Bone marrow (tissue), 2 donors: Measurements from ENCODE around the gene FUT7.

Source experiments
- DNase-seq, 2 donors: peaks; one replicate each; lab custom pipeline; 2025; lab: John Stamatoyannopoulos, UW

FUT7 gene

GRCh38 chr9:137001857-137002645, 29.8 kb downstream of the FUT7 start:
- DNase-seq: no peak

DNA sequence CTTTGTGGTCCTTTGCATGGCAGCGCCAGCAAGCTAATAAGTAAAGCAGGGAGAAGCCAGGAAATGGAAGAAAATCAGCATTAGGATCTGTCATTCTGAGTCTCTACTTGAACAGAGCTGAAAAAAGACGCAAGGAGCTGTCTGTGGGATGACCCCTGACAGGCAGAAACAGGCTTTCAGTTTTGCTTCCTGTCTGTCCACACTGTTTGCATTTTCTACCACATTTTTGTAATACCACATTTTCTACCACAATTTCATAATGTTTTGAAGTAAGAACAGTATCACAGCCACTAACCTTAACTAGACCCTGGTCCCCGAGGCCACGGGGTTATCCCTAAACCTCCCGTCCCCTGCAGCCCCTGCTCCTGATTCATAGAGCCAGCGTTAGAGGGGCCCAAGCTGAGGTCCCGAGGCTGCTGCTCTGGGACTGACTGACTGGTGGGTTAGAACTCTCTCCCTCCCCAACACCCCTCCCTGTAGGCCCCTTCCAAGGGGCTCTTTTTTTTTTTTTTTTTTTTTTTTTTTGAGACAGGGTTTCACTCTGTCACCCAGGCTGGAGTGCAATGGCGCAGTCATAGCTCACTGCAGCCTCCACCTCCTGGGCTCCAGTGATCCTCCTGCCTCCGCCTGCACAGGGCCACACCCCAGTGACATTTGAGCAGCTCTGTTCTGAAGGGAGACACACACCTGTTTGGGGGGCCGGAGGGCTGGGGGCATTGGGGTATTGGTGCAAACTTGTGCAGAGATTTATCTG, 31.5 kb downstream of the FUT7 start:
- DNase-seq: peak in 1 of 2 donors; percentile 23

GRCh38 chr9:136997830-136998234, 34.1 kb downstream of the FUT7 start:
- DNase-seq: no peak

GRCh38 chr9:136997371-136997770, 34.5 kb downstream of the FUT7 start:
- no peak for DNase-seq

DNA sequence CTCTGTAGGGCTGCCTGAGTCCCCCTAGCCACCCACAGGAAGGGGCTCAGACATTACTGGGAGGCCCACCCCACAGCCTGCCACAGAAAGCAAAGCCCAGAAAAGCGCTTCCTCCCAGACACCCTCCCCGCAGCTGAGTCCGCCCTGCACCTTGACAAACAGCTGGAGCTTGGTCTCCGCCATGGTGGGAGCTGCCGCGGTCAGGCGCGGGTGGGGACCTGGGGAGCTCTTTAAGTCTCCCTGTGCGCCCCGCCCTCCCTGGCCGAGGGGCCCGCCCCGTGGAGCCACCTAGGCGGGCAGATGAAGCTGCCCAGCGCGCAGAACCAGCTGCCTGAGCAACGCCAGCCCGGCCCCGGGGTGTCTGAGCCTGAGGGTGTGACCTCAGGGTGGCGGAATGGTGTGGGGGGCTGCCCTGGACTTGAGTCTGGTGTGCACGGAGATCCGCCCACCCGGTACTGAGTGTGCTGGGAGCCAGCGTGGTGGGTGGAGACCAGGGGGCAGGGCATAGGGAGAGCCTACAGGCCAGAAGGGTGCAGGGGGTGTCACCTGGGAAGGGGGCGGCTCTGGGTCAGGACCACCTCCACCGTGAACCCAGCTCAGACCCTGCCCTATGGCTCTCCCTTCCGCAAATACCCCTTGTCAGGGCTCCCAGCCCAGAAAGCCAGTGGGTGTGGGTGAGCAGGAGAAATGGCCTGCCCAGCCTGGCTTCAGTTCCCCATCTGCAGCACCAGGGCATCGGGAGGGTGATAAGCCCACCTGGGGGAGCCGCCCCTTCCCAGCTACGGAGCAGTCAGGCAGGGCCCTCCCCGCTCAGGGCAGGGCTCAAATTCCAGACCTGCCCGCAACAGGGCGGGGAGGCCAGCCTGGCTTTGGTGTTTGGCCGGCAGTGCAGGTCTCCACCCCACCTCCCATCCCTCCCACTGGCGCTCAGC, 35.3 kb downstream of the FUT7 start, which contains the start of gene CLIC3:
Gene CLIC3, minus strand, starts transcription at position 208 of the 932 bp plus-strand sequence. Its CDS starts 25 bp downstream, at position 183.
- DNase-seq: peak in 1 of 2 donors; percentile 43

DNA sequence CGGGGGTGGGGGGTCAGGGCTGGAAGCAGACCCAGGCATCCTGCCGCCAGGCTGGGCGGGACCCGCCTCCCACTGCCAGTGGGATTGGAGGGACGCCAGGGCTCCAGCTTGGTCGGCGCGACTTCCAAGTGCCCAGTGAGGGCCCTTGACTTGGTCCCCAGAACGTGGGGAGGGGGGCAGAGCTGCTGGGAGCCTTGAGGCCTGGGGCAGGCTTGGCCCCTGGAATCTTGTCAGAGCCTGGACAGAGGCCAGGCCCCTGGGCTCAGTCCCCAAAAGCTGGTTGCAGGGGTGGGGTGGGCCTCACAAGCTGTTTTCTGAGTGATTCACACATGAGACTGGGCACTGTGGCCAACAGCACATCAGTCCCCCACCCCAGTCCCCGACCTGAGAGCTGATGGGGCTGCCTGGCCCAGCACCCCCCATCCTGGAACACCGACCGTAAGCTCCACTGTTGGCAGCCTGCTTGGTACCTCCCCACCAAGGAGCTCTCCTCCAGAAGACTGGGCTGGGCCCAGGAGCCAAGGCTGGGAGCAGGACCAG, 36.0 kb downstream of the FUT7 start:
- no peak for DNase-seq

- no peak for DNase-seq
Observed at GRCh38 chr9:136995362-136995761, 36.5 kb downstream of the FUT7 start.

DNA sequence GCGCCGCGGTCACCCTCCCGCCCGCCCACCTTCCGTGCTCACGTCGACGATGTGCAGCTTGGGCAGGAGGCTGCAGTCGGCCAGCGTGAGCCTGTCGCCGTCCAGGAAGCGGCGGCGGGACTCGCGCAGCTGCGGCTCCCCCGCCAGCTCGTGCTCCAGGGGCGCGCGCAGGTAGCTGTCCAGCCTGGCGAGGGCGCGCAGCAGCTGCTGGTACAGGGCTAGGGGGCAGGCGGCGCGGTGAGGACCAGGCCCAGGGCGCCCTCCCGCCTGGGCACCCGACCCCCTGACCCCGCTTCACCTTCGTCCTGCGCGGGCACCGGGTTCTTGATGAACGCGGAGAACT, 37.0 kb downstream of the FUT7 start:
- DNase-seq: no peak

DNA sequence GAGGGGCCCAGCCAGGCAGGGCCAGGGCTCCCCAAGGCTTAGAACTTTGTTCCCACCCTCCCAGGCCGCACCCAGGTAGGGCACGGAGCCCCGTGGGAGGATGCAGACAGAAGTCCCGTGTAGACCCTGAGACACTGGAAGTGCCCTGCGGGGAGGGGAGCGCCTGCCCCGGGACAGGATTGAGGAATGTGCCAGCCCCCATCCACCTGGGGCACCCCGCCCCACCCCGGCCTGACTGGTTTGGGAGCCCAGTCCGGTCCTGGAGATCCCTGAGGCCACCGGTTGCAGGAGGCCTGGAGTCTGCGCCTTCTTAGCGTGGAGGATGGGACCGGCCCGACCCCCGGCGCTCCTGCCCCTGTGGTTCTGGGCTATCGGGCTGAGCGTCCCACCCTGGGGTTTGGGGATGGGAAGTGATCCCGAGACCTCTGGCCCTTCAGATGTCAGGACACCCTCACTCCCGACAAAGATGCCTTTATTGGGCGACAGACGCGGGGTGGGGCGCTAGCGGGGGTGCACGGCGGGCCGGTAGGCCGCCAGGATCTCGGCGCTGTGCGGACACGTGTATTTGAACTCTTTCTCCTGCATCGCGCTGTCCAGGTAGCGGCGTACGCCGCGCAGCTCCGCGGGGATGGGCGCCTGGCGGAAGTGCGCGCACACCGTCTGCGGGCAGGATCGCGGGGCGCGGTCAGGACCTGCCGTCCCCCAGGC, 37.6 kb downstream of the FUT7 start:
- no peak for DNase-seq

GRCh38 chr9:136992819-136993369, 39.0 kb downstream of the FUT7 start:
- DNase-seq: no peak

DNA sequence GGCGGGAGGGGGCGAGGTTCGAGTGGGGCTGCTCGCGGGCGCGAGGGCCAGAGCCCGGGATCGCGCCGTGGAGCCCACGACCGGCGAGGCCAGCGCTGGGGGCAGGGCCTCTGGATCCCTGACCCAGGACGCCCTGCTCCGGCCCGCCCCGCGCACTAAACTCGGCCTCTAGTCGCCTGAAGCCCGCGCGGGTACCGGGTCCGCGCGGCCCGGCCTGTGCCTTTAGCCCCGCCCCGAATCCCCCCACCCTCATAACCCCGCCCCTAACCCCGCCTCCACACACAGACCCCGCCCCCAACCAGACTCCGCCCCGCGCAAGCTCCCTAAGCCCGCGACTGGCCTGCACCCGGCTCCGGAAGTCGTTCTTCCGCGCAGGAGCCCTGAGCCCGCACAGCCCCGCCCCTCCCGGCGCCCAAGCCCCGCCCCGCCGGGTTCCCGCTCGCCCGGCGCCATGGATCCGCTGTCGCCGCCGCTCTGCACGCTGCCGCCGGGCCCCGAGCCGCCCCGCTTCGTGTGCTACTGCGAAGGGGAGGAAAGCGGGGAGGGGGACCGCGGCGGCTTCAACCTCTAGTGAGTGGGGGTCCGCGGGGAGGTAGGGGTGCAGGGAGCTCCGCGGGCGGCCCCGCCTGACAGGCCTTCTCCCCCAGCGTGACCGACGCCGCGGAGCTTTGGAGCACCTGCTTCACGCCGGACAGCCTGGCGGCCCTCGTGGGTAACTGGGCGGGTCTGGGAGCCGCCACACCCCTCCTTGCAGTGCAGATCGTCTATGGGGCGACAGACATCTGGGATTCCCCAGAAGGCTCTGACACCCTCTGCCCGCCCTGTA, 39.7 kb downstream of the FUT7 start, which contains the start of gene PAXX:
Gene PAXX, plus strand, starts transcription at position 430 of the 826 bp plus-strand sequence. Its CDS starts 22 bp downstream, at position 452.
- peak; percentile 70 to 71 for DNase-seq

- no peak for DNase-seq
Observed at GRCh38 chr9:136990242-136990911, 41.5 kb downstream of the FUT7 start.

GRCh38 chr9:136988872-136989271, 43.0 kb downstream of the FUT7 start:
- no peak for DNase-seq

- no peak for DNase-seq
Observed at GRCh38 chr9:136985853-136986252, 46.0 kb downstream of the FUT7 start.

GRCh38 chr9:136985027-136985602, 46.8 kb downstream of the FUT7 start:
- DNase-seq: no peak

DNA sequence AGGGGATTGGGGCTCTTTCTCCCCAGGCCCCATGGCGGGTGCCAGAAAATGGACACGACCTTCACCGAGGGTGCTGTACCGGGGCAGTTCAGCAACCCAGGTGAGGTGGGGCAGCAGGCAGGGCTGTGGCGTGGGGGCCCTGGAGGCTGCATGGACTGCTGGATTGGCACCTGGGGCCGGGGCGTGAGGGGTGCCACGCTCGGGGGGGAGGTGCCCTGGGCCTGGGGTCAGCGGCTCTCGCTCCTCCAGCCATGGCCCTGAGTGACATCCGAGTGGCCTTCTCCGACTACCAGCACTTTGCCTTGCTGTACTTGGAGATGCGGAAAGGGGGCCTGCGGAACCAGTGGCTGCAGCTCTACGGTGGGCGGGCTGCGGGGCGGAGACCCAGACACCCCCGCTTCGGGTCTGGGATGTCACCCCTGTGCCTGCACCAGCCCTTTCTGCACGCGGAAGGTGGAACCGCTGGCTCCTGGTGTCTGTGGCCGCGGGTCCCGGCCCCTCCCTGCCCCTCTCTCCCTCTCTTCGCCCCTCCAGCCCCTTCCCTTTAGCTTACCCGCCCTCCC, 47.3 kb downstream of the FUT7 start:
- no peak for DNase-seq

DNA sequence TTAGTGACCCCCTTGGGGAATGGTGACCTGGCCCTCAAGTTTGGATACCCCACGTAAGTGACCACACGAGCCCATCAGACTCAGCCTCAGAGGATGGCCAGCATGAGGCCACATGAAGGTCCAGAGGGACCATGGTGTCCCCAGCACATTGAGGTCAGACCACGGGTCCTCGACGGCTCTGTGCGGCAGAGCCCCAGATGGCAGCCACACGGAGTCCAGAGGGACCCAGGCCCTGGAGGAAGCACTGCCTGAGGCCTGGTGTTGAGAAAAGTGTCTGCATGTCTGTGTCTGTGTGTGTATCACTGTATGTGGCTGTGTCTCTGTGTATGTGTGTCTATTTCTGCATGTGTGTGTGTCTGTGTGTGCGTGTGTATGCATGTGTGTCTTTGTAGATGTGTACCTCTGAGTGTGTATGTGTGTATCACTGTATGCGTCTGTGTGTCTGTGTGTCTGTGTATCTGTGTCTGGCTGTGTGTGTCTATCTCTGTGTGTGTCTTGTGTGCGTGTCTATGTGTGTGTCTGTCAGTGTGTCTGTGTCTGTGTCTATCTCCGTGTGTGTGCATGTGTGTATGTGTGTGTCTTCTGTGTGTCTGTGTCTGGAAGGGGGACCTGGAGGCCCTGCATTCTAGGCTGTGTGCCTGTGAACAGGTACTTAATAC, 48.1 kb downstream of the FUT7 start:
- DNase-seq: no peak

GRCh38 chr9:136983167-136983566, 48.7 kb downstream of the FUT7 start:
- DNase-seq: no peak
